Testis (tissue), 3 donors: Measurements from ENCODE around the gene ADCY9. TPM values are rescaled to one million over a fixed set of nuclear protein-coding genes. Genes with fewer than 3 reads are reported as not detected.

ENCODE experiments used
- DNase-seq: peaks from one replicate; pipeline ENCODE4 v3.0.0-alpha.2; 2019
- H3K27ac ChIP-seq, 2 donors: fragments of 200-600 bp; sonication (generic); one replicate each; pipeline ENCODE4 v1.5.1; 2019
- H3K27me3 ChIP-seq: fragments of 200-600 bp; sonication (generic); one replicate; pipeline ENCODE4 v1.5.1; 2019
- H3K36me3 ChIP-seq: fragments of 200-600 bp; sonication (generic); one replicate; pipeline ENCODE4 v1.5.1; 2017; ENCODE audit warnings: low read depth; ENCODE audit errors: missing control alignments
- H3K4me1 ChIP-seq: fragments of 200-600 bp; sonication (generic); one replicate; pipeline ENCODE4 v1.5.1; 2019
- H3K4me3 ChIP-seq, 2 donors: fragments of 200-600 bp; sonication (generic); one replicate each; pipeline ENCODE4 v1.5.1; 2017 to 2019
- H3K9me3 ChIP-seq: fragments of 200-600 bp; sonication (generic); one replicate; pipeline ENCODE4 v1.5.1; 2017
- CTCF ChIP-seq, 3 experiments: fragments of 450-650 bp in 2 of 3; fragments of 200-600 bp in 1 of 3; sonication (generic) in 1 of 3; IDR thresholded peaks; one replicate each; pipeline ENCODE4 v1.5.1; 2016 to 2019; ENCODE audit warnings: antibody characterized with exemption in 3 of 3, mild to moderate bottlenecking in 2 of 3, moderate library complexity in 1 of 3
- POLR2A ChIP-seq: fragments of 450-650 bp; IDR thresholded peaks from one replicate; pipeline ENCODE4 v1.6.1; 2017; ENCODE audit warnings: antibody characterized with exemption, mild to moderate bottlenecking, moderate library complexity
- WGBS, 2 donors: methylation state at CpG; one replicate each; pipeline ENCODE4 v1.1.5; 2018; 5-methylcytosine and 5-hydroxymethylcytosine counted together
- intact Hi-C: fragments of 100-400 bp; cut with DNase I; formaldehyde crosslinking; loops from one replicate; pipeline ENCODE4 v1.15.1; 2023; ENCODE audit warnings: low total_unique reads
- polyA plus RNA-seq: library from polyadenylated mRNA; stranded (reverse); fragments of 350-450 nt; fragmentation: Illumina TruSeq; extraction: RNeasy Lipid Tissue Mini Kit (QIAGEN cat#74804); gene quantifications from one replicate; pipeline ENCODE4 v1.2.3, GENCODE V29; 2014; ENCODE audit warnings: low read depth, low replicate concordance; ENCODE audit not compliant: insufficient read depth
- total RNA-seq, 2 donors: library from RNA; depleted of rRNA; stranded (reverse); fragments of >200 nt; gene quantifications; one replicate each; pipeline ENCODE4 v1.2.3, GENCODE V29; 2016

Gene ADCY9
- total and polyA plus RNA-seq, 3 donors from 2014 or later, result 19.0 to 77.2 (median 52.8) TPM

DNA sequence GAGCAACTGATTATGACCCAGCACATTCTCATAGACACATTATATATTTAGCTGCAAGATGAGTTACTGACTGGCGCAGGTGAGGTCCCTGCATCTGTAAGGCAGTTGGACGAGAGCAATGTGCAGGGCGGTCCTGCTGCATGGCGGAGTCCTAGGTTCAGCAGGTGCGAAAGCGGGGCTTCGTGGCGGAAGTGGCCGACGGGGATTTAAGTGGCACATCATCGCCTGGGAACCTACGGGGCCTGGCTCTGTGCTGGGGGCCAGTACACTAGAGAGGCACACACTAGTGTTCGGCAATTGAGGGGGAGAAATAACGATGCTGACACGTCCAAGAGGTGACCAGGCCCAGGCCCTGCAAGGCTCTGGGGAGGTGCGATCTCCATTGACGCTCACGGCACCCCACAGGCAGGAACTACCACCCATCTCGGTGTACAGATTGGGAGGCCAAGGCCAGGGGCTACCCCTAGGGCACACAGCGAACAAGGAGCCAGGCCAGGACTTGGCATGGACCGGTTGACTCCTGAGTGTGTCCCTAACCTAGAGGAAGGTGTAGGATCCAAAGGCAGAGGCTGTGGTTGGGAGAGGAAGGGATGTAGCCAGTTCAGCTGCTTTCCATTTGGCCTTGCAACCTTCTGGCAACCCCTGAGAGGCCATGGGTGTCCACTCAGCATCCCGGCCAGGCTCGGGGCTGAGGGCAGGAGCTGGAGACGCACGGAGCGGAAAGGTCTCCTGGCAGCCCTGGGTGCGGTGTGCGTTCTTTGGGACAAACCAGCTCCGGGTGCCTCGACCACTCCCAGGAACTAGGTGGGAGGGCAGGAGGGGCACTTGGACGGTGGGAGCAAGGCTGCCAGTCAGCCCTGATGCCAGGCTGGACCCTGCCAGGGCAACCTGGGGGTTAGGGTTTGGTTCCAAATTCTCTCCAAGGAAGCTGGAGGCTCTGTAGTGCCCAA, 131.9 kb downstream of the ADCY9 start:
- intact Hi-C loops, result loop anchor here (10.0 kb wide), 1 partner anchor 270 kb away; no protein-coding TSS in a partner anchor
- H3K4me3 ChIP-seq, result no peak overlapping the region
- H3K4me1 ChIP-seq, result peaks cover 14% of the 10 kb centered on the region
- no peak for TF ChIP-seq CTCF (IDR thresholded peaks at IDR 0.05)
- no peaks in the 10 kb centered on the region for H3K36me3 ChIP-seq
- 90% methylated on average over 30 to 31 of the region's 31 CpGs for WGBS, 2 donors
- no peak for DNase-seq
- H3K27ac ChIP-seq, result no peak overlapping the region
- H3K9me3 ChIP-seq, result no peaks in the 10 kb centered on the region
- no peaks in the 10 kb centered on the region for H3K27me3 ChIP-seq

DNA sequence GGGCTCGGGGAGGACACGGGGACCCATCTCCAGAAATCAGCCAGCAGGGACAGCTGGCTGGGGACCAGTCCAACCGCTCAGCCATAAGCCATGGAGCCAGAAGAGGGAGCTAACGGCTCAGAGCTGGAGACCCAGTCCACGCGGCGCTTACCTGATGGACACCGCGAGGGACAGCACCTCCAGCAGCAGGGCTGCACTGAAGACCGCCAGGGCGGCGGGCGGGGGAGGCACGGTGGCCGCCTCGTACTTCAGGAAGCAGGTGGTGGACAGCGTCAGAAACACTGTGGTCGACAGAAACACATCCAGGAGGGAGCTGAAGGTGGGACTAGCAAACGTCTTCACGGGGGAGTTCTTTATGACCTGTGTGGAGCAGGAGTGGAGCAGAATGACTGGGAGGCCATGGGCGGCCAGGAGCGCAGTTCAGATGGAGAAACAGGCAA, 133.1 kb downstream of the ADCY9 start:
- DNase-seq, result peak; percentile 88
- Histone ChIP-seq H3K4me1 (peaks cover 14% of the 10 kb centered on the region), H3K9me3 (no peaks in the 10 kb centered on the region), H3K27ac (no peak overlapping the region), H3K36me3 (no peaks in the 10 kb centered on the region), H3K4me3 (no peak overlapping the region), H3K27me3 (no peaks in the 10 kb centered on the region)
- intact Hi-C loops, result loop anchor here (10.0 kb wide), 1 partner anchor 272 kb away; no protein-coding TSS in a partner anchor
- no peak for TF ChIP-seq POLR2A
- peak; percentile 45 to 65 (median 59) for TF ChIP-seq CTCF (IDR thresholded peaks at IDR 0.05)
- WGBS, 2 donors, result 47 to 71% methylated on average over 11 to 22 of the region's 22 CpGs

DNA sequence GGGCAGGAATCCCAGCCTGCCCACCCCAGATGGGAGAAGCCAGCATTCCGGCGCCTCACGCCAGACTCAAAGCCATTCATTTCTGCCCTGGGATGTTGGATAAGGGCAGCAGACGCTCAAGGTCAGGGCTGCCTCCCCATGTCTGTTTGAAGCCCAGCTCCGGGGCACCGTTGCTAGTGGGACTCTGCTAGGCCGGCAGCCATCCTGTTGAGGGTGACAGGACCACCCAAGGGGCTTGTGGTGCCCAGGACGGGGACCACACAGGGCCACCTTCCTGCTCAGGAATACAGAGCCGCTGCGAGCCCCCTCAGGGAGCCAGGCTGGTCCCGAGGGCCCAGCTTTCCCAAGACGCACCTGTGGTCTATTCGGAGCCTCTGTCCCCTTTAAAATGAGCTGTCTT, 134.0 kb downstream of the ADCY9 start:
- Histone ChIP-seq H3K4me3 (no peak overlapping the region), H3K36me3 (no peaks in the 10 kb centered on the region), H3K27me3 (no peaks in the 10 kb centered on the region), H3K27ac (no peak overlapping the region), H3K4me1 (peaks cover 14% of the 10 kb centered on the region), H3K9me3 (no peaks in the 10 kb centered on the region)
- WGBS, 2 donors, result 67 to 75% methylated on average over 9 to 13 of the region's 13 CpGs
- TF ChIP-seq POLR2A, result no peak
- TF ChIP-seq CTCF (IDR thresholded peaks at IDR 0.05), result no peak
- intact Hi-C loops, result loop anchor here (10.0 kb wide), 1 partner anchor 273 kb away; no protein-coding TSS in a partner anchor
- peak; percentile 56 for DNase-seq

DNA sequence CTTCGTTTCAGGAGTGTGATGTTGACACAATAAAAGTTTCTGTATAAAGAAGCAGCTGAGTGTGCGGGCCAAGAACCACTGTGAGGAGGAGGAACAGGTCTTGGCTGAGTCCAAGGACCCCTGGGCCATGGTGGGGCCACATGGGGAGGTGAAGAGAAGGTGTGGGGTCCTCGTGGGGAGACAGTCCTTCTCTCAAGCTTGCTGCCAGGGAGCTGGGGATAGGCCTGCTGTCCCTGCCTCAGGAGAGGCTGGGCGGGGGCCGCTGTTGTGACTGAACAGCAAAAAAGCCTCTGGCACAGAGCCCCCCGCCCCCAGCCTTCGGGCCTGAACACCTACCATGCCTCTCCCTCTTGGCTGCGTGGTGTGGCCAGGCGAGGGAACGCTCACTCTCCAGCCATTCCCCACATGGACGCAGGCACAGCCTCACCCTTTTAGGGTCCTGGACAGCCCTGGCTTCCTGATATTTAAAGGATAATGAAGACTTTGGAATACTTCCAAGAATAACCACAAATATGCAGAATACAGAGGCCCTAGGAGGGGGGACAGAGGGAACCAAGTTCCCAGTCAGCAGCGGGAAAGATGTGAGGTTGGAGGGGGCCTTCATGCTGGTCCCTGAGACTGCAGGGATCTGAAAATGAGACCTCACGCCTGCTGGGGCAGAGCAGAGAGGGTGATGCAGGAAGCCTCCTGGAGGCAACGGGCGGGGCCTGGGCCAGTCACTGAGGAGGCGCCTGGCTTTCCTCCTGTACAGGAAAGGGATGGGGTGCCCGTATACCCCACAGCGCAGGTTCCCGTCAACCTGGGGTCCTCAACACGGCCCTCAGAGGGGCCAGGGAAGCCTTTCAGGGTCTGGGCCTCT, 135.8 kb downstream of the ADCY9 start:
- no peaks in the 10 kb centered on the region for H3K27me3 ChIP-seq
- TF ChIP-seq CTCF (IDR thresholded peaks at IDR 0.05), result no peak
- TF ChIP-seq POLR2A, result no peak
- no peaks in the 10 kb centered on the region for H3K36me3 ChIP-seq
- H3K4me3 ChIP-seq, result no peak overlapping the region
- peaks cover 14% of the 10 kb centered on the region for H3K4me1 ChIP-seq
- 59 to 70% methylated on average over 12 to 20 of the region's 20 CpGs for WGBS, 2 donors
- H3K27ac ChIP-seq, result no peak overlapping the region
- intact Hi-C loops, result loop anchor here (10.0 kb wide), 1 partner anchor 274 kb away; no protein-coding TSS in a partner anchor
- H3K9me3 ChIP-seq, result no peaks in the 10 kb centered on the region
- DNase-seq, result peak; percentile 40
